Hepatocyte (in vitro differentiated cells): ENCODE measurements around the gene DIAPH2. TPM values are rescaled to one million over a fixed set of nuclear protein-coding genes. Genes with fewer than 3 reads are reported as not detected.

Experiments
- DNase-seq: peaks from one replicate; pipeline ENCODE4 v3.0.0-alpha.2; 2016; ENCODE audit warnings: low spot score
- H2AFZ ChIP-seq: fragments of 200-600 bp; sonication (generic); 2 replicates; pipeline ENCODE4 v1.6.0; 2016; ENCODE audit warnings: antibody characterized with exemption, mild to moderate bottlenecking
- H3K27ac ChIP-seq: fragments of 200-600 bp; sonication (generic); 2 replicates; pipeline ENCODE4 v1.5.1; 2016; ENCODE audit warnings: mild to moderate bottlenecking
- H3K27me3 ChIP-seq: fragments of 200-600 bp; sonication (generic); 2 replicates; pipeline ENCODE4 v1.6.1; 2016
- H3K36me3 ChIP-seq: fragments of 200-600 bp; sonication (generic); replicated peaks from 2 replicates; pipeline ENCODE4 v1.5.1; 2016; ENCODE audit warnings: low read depth; ENCODE audit not compliant: insufficient read depth
- H3K4me1 ChIP-seq: fragments of 200-600 bp; sonication (generic); 2 replicates; pipeline ENCODE4 v1.5.1; 2016; ENCODE audit warnings: mild to moderate bottlenecking, moderate library complexity; ENCODE audit not compliant: insufficient read depth
- H3K4me2 ChIP-seq: fragments of 200-600 bp; sonication (generic); 2 replicates; pipeline ENCODE4 v1.6.0; 2016
- H3K4me3 ChIP-seq: fragments of 200-600 bp; sonication (generic); 2 replicates; pipeline ENCODE4 v1.5.1; 2016; ENCODE audit warnings: mild to moderate bottlenecking
- H3K79me2 ChIP-seq: fragments of 200-600 bp; sonication (generic); 2 replicates; pipeline ENCODE4 v1.6.0; 2017; ENCODE audit warnings: mild to moderate bottlenecking
- H3K9me2 ChIP-seq: fragments of 200-600 bp; sonication (generic); replicated peaks from 2 replicates; pipeline ENCODE4 v1.6.0; 2017; ENCODE audit warnings: mild to moderate bottlenecking; ENCODE audit not compliant: insufficient read depth
- H3K9me3 ChIP-seq: fragments of 200-600 bp; sonication (generic); 2 replicates; pipeline ENCODE4 v1.5.1; 2016; ENCODE audit warnings: low read depth, mild to moderate bottlenecking
- H4K20me1 ChIP-seq: fragments of 200-600 bp; sonication (generic); 2 replicates; pipeline ENCODE4 v1.6.0; 2016; ENCODE audit warnings: mild to moderate bottlenecking; ENCODE audit not compliant: insufficient read depth, poor library complexity, severe bottlenecking
- CTCF ChIP-seq: fragments of 200-600 bp; sonication (generic); IDR thresholded peaks from 2 replicates; pipeline ENCODE4 v1.5.1; 2016; ENCODE audit warnings: antibody characterized with exemption, mild to moderate bottlenecking; ENCODE audit not compliant: poor library complexity
- EZH2 ChIP-seq: fragments of 200-600 bp; sonication (generic); IDR thresholded peaks from 2 replicates; pipeline ENCODE4 v1.6.1; 2016; ENCODE audit warnings: antibody characterized with exemption, mild to moderate bottlenecking, borderline replicate concordance
- EZH2phosphoT487 ChIP-seq: fragments of 200-600 bp; sonication (generic); IDR thresholded peaks from one replicate; pipeline ENCODE4 v1.6.1; 2018; ENCODE audit warnings: antibody characterized with exemption, mild to moderate bottlenecking, low read depth, moderate library complexity; ENCODE audit not compliant: unreplicated experiment, severe bottlenecking
- WGBS: methylation state at CpG from one replicate; pipeline ENCODE4 v1.1.6; 2016; ENCODE audit warnings: low lambda C conversion rate; ENCODE audit errors: missing lambda C conversion rate; 5-methylcytosine and 5-hydroxymethylcytosine counted together
- polyA plus RNA-seq: library from polyadenylated mRNA; unstranded; fragments of >200 nt; fragmentation: Nextera tagmentation; extraction: Ambion mirVana; gene quantifications from 2 replicates; pipeline ENCODE4 v1.2.1, GENCODE V29; 2016
- total RNA-seq: library from RNA; depleted of rRNA; stranded (reverse); fragments of >200 nt; gene quantifications from 2 replicates; pipeline ENCODE4 v1.2.3, GENCODE V29; 2014

DIAPH2 gene
- total and polyA plus RNA-seq, 2 experiments from 2014 or later: 14.8 to 32.4 TPM

- no peak overlapping the region for H3K27ac ChIP-seq
- H3K27me3 ChIP-seq: no peaks in the 10 kb centered on the region
- H3K79me2 ChIP-seq: no peaks in the 10 kb centered on the region
- 43% methylated on average over 6 of the region's 6 CpGs for WGBS
- H3K9me3 ChIP-seq: no peaks in the 10 kb centered on the region
- H2AFZ ChIP-seq: no peak overlapping the region
- no peak overlapping the region for H3K4me2 ChIP-seq
- no peak for TF ChIP-seq EZH2phosphoT487
- TF ChIP-seq CTCF: no peak
- TF ChIP-seq EZH2: no peak
- no peak for DNase-seq
- H3K4me3 ChIP-seq: no peak overlapping the region
- no peaks in the 10 kb centered on the region for H4K20me1 ChIP-seq
- no peaks in the 10 kb centered on the region for H3K4me1 ChIP-seq
- no peaks in the 10 kb centered on the region for H3K36me3 ChIP-seq
- no peaks in the 10 kb centered on the region for H3K9me2 ChIP-seq
Observed at GRCh38 chrX:97027384-97027922, 342.8 kb downstream of the DIAPH2 start.

- no peaks in the 10 kb centered on the region for H3K4me1 ChIP-seq
- no peak overlapping the region for H2AFZ ChIP-seq
- no peaks in the 10 kb centered on the region for H3K9me2 ChIP-seq
- H3K79me2 ChIP-seq: no peaks in the 10 kb centered on the region
- H3K27ac ChIP-seq: no peak overlapping the region
- H3K27me3 ChIP-seq: no peaks in the 10 kb centered on the region
- no peak for DNase-seq
- H3K4me2 ChIP-seq: no peak overlapping the region
- 94% methylated on average over 2 of the region's 2 CpGs for WGBS
- H3K4me3 ChIP-seq: no peak overlapping the region
- H3K36me3 ChIP-seq: no peaks in the 10 kb centered on the region
- no peaks in the 10 kb centered on the region for H4K20me1 ChIP-seq
- TF ChIP-seq CTCF (no peak), EZH2phosphoT487 (no peak), EZH2 (no peak)
- no peaks in the 10 kb centered on the region for H3K9me3 ChIP-seq
Observed at GRCh38 chrX:97030463-97030862, 345.8 kb downstream of the DIAPH2 start.

- Histone ChIP-seq H3K36me3 (no peaks in the 10 kb centered on the region), H3K4me2 (no peak overlapping the region), H2AFZ (no peak overlapping the region), H3K27me3 (no peaks in the 10 kb centered on the region), H3K4me1 (no peaks in the 10 kb centered on the region), H3K4me3 (no peak overlapping the region), H3K9me3 (no peaks in the 10 kb centered on the region), H3K79me2 (no peaks in the 10 kb centered on the region), H4K20me1 (no peaks in the 10 kb centered on the region), H3K27ac (no peak overlapping the region), H3K9me2 (no peaks in the 10 kb centered on the region)
- WGBS: 82% methylated on average over 1 of the region's 1 CpG
- TF ChIP-seq EZH2phosphoT487 (no peak), EZH2 (no peak), CTCF (no peak)
- no peak for DNase-seq
Observed at GRCh38 chrX:97030947-97031346, 346.3 kb downstream of the DIAPH2 start.
